ENCODE data around the gene TYK2. TPM values are rescaled to one million over a fixed set of nuclear protein-coding genes. Genes with fewer than 3 reads are reported as not detected.
"Not testable (repeated sequence)": the region's sequence is repeated elsewhere in the genome, so short reads cannot be mapped to it uniquely, and the experiment has no call there.

Gene TYK2
- polyA plus RNA-seq, 1 donor (not counting 4 experiments of a cell fraction or from before 2014, with no cell fraction given) = 32.6 TPM

GRCh38 chr19:10339380-10339960, 40.9 kb downstream of the TYK2 start, which contains the start of gene ICAM3:
Gene ICAM3, minus strand, starts transcription at chr19:10339624. Its CDS starts 10 bp downstream, at chr19:10339614.
- no peak within 1 kb of the TSS for H2AFZ ChIP-seq (ENCODE audit: control insufficient read depth, low read length)

GRCh38 chr19:10338940-10339339, 41.4 kb downstream of the TYK2 start:
- H2AFZ ChIP-seq (ENCODE audit: control insufficient read depth, low read length) = no peak overlapping the region
- no peak for FAIRE-seq

More at GRCh38 chr19:10339380-10339960, 40.9 kb downstream of the TYK2 start, which contains the start of gene ICAM3:
- H3K79me2 ChIP-seq (ENCODE audit: control insufficient read depth, insufficient read depth, low read length) = no peaks in the 10 kb centered on the region
- TF ChIP-seq EZH2 (IDR thresholded peaks at IDR 0.05; ENCODE audit: low read length) = no peak
- TF ChIP-seq CTCF (optimal IDR thresholded peaks at IDR 0.05 in 1 of 3, IDR thresholded peaks at IDR 0.05 in 1 of 3, conservative IDR thresholded peaks at IDR 0.05 in 1 of 3; ENCODE audit: extremely low read depth in 1 of 3, insufficient read depth in 2 of 3, low read length in 3 of 3) = no peak
- H3K27ac ChIP-seq (ENCODE audit: control insufficient read depth, insufficient read depth, low read length) = no peak within 1 kb of the TSS
- no peak within 1 kb of the TSS for H3K9ac ChIP-seq (ENCODE audit: control insufficient read depth, extremely low read depth, insufficient read depth, low read length)
- H3K9me1 ChIP-seq (ENCODE audit: control insufficient read depth, extremely low read depth, insufficient read depth, low read length) = no peaks in the 10 kb centered on the region
- no peak for DNase-seq (ENCODE audit: low read depth, low spot score)
- H3K4me1 ChIP-seq (ENCODE audit: control insufficient read depth, extremely low read depth, insufficient read depth, low read length) = peaks cover 3% of the 10 kb centered on the region
- H4K20me1 ChIP-seq (ENCODE audit: control insufficient read depth, extremely low read depth, insufficient read depth, low read length) = no peaks in the 10 kb centered on the region
- no peaks in the 10 kb centered on the region for H3K9me3 ChIP-seq (ENCODE audit: control insufficient read depth, low read depth, low read length)
- no peaks in the 10 kb centered on the region for H3K27me3 ChIP-seq (ENCODE audit: control insufficient read depth, extremely low read depth, insufficient read depth, low read length)
- FAIRE-seq = no peak
- dilution Hi-C loops (cut with MboI; ENCODE audit: extremely low pct_ligation_motif_present, low sequenced_read_pairs) = no loop called here
- no peaks in the 10 kb centered on the region for H3K36me3 ChIP-seq (ENCODE audit: control insufficient read depth in 2 of 2, extremely low read depth in 1 of 2, insufficient read depth in 2 of 2, low read length in 2 of 2)
- H3K4me2 ChIP-seq (ENCODE audit: control insufficient read depth, extremely low read depth, insufficient read depth, low read depth, low read length) = no peak within 1 kb of the TSS
- no peak within 1 kb of the TSS for H3K4me3 ChIP-seq (ENCODE audit: control insufficient read depth in 2 of 3, extremely low read depth in 1 of 3, insufficient read depth in 2 of 3, low read depth in 1 of 3, low read length in 3 of 3)

GRCh38 chr19:10336725-10337124, 43.6 kb downstream of the TYK2 start:
- H3K27ac ChIP-seq (ENCODE audit: control insufficient read depth, insufficient read depth, low read length); FAIRE-seq: not testable (repeated sequence)

More at GRCh38 chr19:10338940-10339339, 41.4 kb downstream of the TYK2 start:
- TF ChIP-seq CTCF (optimal IDR thresholded peaks at IDR 0.05 in 1 of 3, IDR thresholded peaks at IDR 0.05 in 1 of 3, conservative IDR thresholded peaks at IDR 0.05 in 1 of 3; ENCODE audit: extremely low read depth in 1 of 3, insufficient read depth in 2 of 3, low read length in 3 of 3) (no peak), EZH2 (IDR thresholded peaks at IDR 0.05; ENCODE audit: low read length) (no peak)
- H3K27me3 ChIP-seq (ENCODE audit: control insufficient read depth, extremely low read depth, insufficient read depth, low read length) = no peaks in the 10 kb centered on the region
- no peak overlapping the region for H3K4me3 ChIP-seq (ENCODE audit: control insufficient read depth in 2 of 3, extremely low read depth in 1 of 3, insufficient read depth in 2 of 3, low read depth in 1 of 3, low read length in 3 of 3)
- H4K20me1 ChIP-seq (ENCODE audit: control insufficient read depth, extremely low read depth, insufficient read depth, low read length) = no peaks in the 10 kb centered on the region
- H3K9me1 ChIP-seq (ENCODE audit: control insufficient read depth, extremely low read depth, insufficient read depth, low read length) = no peaks in the 10 kb centered on the region
- no peaks in the 10 kb centered on the region for H3K36me3 ChIP-seq (ENCODE audit: control insufficient read depth in 2 of 2, extremely low read depth in 1 of 2, insufficient read depth in 2 of 2, low read length in 2 of 2)
- no peak overlapping the region for H3K4me2 ChIP-seq (ENCODE audit: control insufficient read depth, extremely low read depth, insufficient read depth, low read depth, low read length)
- H3K27ac ChIP-seq (ENCODE audit: control insufficient read depth, insufficient read depth, low read length) = no peak overlapping the region
- H3K79me2 ChIP-seq (ENCODE audit: control insufficient read depth, insufficient read depth, low read length) = no peaks in the 10 kb centered on the region
- DNase-seq (ENCODE audit: low read depth, low spot score) = no peak
- dilution Hi-C loops (cut with MboI; ENCODE audit: extremely low pct_ligation_motif_present, low sequenced_read_pairs) = no loop called here
- no peaks in the 10 kb centered on the region for H3K9me3 ChIP-seq (ENCODE audit: control insufficient read depth, low read depth, low read length)
- no peak overlapping the region for H3K9ac ChIP-seq (ENCODE audit: control insufficient read depth, extremely low read depth, insufficient read depth, low read length)
- peaks cover 8% of the 10 kb centered on the region for H3K4me1 ChIP-seq (ENCODE audit: control insufficient read depth, extremely low read depth, insufficient read depth, low read length)

More at GRCh38 chr19:10336725-10337124, 43.6 kb downstream of the TYK2 start:
- H3K9me1 ChIP-seq (ENCODE audit: control insufficient read depth, extremely low read depth, insufficient read depth, low read length); dilution Hi-C loops (cut with MboI; ENCODE audit: extremely low pct_ligation_motif_present, low sequenced_read_pairs); H2AFZ ChIP-seq (ENCODE audit: control insufficient read depth, low read length); H4K20me1 ChIP-seq (ENCODE audit: control insufficient read depth, extremely low read depth, insufficient read depth, low read length); H3K36me3 ChIP-seq (ENCODE audit: control insufficient read depth in 2 of 2, extremely low read depth in 1 of 2, insufficient read depth in 2 of 2, low read length in 2 of 2); H3K9ac ChIP-seq (ENCODE audit: control insufficient read depth, extremely low read depth, insufficient read depth, low read length); H3K4me3 ChIP-seq (ENCODE audit: control insufficient read depth in 2 of 3, extremely low read depth in 1 of 3, insufficient read depth in 2 of 3, low read depth in 1 of 3, low read length in 3 of 3); H3K4me2 ChIP-seq (ENCODE audit: control insufficient read depth, extremely low read depth, insufficient read depth, low read depth, low read length); H3K9me3 ChIP-seq (ENCODE audit: control insufficient read depth, low read depth, low read length); H3K27me3 ChIP-seq (ENCODE audit: control insufficient read depth, extremely low read depth, insufficient read depth, low read length); DNase-seq (ENCODE audit: low read depth, low spot score): not testable (repeated sequence)
- Histone ChIP-seq H3K4me1 (ENCODE audit: control insufficient read depth, extremely low read depth, insufficient read depth, low read length) (peaks cover 19% of the 10 kb centered on the region), H3K79me2 (ENCODE audit: control insufficient read depth, insufficient read depth, low read length) (peaks cover 13% of the 10 kb centered on the region)

Measured in keratinocyte (primary cell).